Measurements from ENCODE around the gene BAG1.

BAG1 gene

GRCh38 chr9:33241298-33241697, 23.2 kb downstream of the BAG1 start:
- DNase-seq, result no peak

GRCh38 chr9:33239921-33240320, 24.6 kb downstream of the BAG1 start, which contains the start of gene SPINK4:
SPINK4 (plus strand) TSS chr9:33240167; CDS start chr9:33240209, 42 bp downstream.
- no peak for DNase-seq

- DNase-seq, result no peak
Measured at GRCh38 chr9:33236571-33236970, 27.9 kb downstream of the BAG1 start.

GRCh38 chr9:33234511-33235467, 29.7 kb downstream of the BAG1 start:
- DNase-seq, result no peak

- DNase-seq, result peak; percentile 64
Measured at GRCh38 chr9:33233626-33234342, 30.7 kb downstream of the BAG1 start.

GRCh38 chr9:33232815-33233214, 31.7 kb downstream of the BAG1 start:
- DNase-seq, result no peak

GRCh38 chr9:33231623-33231942, 32.9 kb downstream of the BAG1 start:
- no peak for DNase-seq

GRCh38 chr9:33230756-33231622, 33.5 kb downstream of the BAG1 start:
- DNase-seq, result no peak

- DNase-seq, result no peak
Measured at GRCh38 chr9:33229359-33230114, 35.0 kb downstream of the BAG1 start.

- no peak for DNase-seq
Measured at GRCh38 chr9:33228606-33229005, 35.9 kb downstream of the BAG1 start.

- DNase-seq, result no peak
Measured at GRCh38 chr9:33227741-33228140, 36.8 kb downstream of the BAG1 start.

GRCh38 chr9:33227008-33227398, 37.5 kb downstream of the BAG1 start:
- DNase-seq, result no peak

- DNase-seq, result peak; percentile 50
Measured at GRCh38 chr9:33225319-33226147, 39.0 kb downstream of the BAG1 start.

- DNase-seq, result no peak
Measured at GRCh38 chr9:33223696-33224095, 40.8 kb downstream of the BAG1 start.

GRCh38 chr9:33222031-33222430, 42.5 kb downstream of the BAG1 start:
- no peak for DNase-seq

GRCh38 chr9:33221568-33221884, 43.0 kb downstream of the BAG1 start:
- DNase-seq, result no peak

- no peak for DNase-seq
Measured at GRCh38 chr9:33220681-33221567, 43.6 kb downstream of the BAG1 start.

- no peak for DNase-seq
Measured at GRCh38 chr9:33211695-33212393, 52.7 kb downstream of the BAG1 start.

- DNase-seq, result no peak
Measured at GRCh38 chr9:33210006-33210715, 54.3 kb downstream of the BAG1 start.
